Esophagus muscularis mucosa (tissue), 4 donors: ENCODE data around the gene MYPN.

ENCODE experiments used
- EP300 ChIP-seq: sonication (generic); formaldehyde crosslinking; IDR thresholded peaks from one replicate; pipeline ENCODE4 v1.6.1; 2017; ENCODE audit warnings: antibody characterized with exemption
- POLR2A ChIP-seq: fragments of 450-650 bp; IDR thresholded peaks from one replicate; pipeline ENCODE4 v1.6.1; 2017; ENCODE audit warnings: antibody characterized with exemption, moderate library complexity, mild to moderate bottlenecking, low read depth
- POLR2AphosphoS5 ChIP-seq, 2 donors: sonication (generic); formaldehyde crosslinking; IDR thresholded peaks; one replicate each; pipeline ENCODE4 v1.6.1; 2017; ENCODE audit warnings: antibody characterized with exemption in 2 of 2
- TF ChIP-seq, protein P1 (sequence below), 3 experiments: fragments of 200-600 bp in 2 of 3; fragments of 450-650 bp in 1 of 3; sonication (generic) in 2 of 3; IDR thresholded peaks; one replicate each; pipeline ENCODE4 v1.5.1; 2017 to 2019; ENCODE audit warnings: antibody characterized with exemption in 3 of 3, mild to moderate bottlenecking in 2 of 3, moderate library complexity in 1 of 3

DNA sequence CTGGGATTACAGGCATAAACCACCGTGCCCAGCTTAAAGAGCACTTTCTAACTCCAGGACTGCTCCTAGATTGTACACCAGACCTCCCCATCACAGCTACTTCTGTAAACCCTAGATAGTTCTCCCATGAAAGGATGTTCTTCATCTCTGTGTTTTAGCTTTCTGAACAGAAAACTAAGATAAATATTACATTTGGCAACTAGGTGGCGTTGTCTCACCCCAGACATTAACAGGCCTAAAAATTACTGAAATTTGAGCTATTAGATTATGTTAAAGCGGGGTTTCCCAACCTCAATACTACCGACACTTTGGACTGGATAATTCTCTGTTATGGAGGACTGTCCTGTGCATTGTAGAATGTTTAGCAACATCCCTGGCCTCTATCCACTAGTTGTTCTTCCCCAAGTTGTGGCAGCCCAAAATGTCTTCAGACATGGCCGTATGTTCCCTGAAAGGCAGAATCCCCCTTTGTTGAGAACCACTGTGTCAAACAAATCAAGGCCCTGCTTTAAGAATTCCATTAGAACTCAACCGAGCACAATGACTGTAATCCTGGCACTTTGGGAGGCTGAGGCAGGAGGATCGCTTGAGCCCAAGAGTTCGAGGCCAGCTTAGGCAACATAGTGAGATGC is 103.5 kb downstream of the MYPN start:
- TF ChIP-seq POLR2AphosphoS5 (IDR thresholded peaks at IDR 0.05) (no peak), POLR2A (no peak), EP300 (no peak)
- TF ChIP-seq, protein P1, sequence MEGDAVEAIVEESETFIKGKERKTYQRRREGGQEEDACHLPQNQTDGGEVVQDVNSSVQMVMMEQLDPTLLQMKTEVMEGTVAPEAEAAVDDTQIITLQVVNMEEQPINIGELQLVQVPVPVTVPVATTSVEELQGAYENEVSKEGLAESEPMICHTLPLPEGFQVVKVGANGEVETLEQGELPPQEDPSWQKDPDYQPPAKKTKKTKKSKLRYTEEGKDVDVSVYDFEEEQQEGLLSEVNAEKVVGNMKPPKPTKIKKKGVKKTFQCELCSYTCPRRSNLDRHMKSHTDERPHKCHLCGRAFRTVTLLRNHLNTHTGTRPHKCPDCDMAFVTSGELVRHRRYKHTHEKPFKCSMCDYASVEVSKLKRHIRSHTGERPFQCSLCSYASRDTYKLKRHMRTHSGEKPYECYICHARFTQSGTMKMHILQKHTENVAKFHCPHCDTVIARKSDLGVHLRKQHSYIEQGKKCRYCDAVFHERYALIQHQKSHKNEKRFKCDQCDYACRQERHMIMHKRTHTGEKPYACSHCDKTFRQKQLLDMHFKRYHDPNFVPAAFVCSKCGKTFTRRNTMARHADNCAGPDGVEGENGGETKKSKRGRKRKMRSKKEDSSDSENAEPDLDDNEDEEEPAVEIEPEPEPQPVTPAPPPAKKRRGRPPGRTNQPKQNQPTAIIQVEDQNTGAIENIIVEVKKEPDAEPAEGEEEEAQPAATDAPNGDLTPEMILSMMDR (IDR thresholded peaks at IDR 0.05) = peak; percentile 46 to 59 (median 58)
